Colonic mucosa (tissue), 4 donors: ENCODE results near the gene OTOP3. TPM values are rescaled to one million over a fixed set of nuclear protein-coding genes. Genes with fewer than 3 reads are reported as not detected.

Experiments
- DNase-seq: peaks from one replicate; pipeline ENCODE4 v3.0.0-alpha.2; 2020
- H3K27ac ChIP-seq: fragments of 200-600 bp; one replicate; pipeline ENCODE4 v1.8.0; 2021
- H3K27me3 ChIP-seq: fragments of 200-600 bp; one replicate; pipeline ENCODE4 v1.8.0; 2021
- H3K36me3 ChIP-seq: fragments of 200-600 bp; one replicate; pipeline ENCODE4 v1.8.0; 2021
- H3K4me1 ChIP-seq: fragments of 200-600 bp; one replicate; pipeline ENCODE4 v1.8.0; 2021; ENCODE audit warnings: mild to moderate bottlenecking
- H3K4me3 ChIP-seq: fragments of 200-600 bp; one replicate; pipeline ENCODE4 v1.8.0; 2021
- H3K9ac ChIP-seq, 2 donors: one replicate each; pipeline ENCODE4 v1.7.0; 2013; ENCODE audit warnings: control low read depth in 2 of 2, low read depth in 2 of 2, low read length in 2 of 2
- H3K9me3 ChIP-seq: fragments of 200-600 bp; one replicate; pipeline ENCODE4 v1.8.0; 2021
- intact Hi-C: fragments of 100-400 bp; cut with DNase I; formaldehyde crosslinking; loops from one replicate; pipeline ENCODE4 v1.14.1; 2022
- total RNA-seq, 2 donors: library from RNA; stranded (reverse); fragmentation: NEBNext Ultra II Directional in 1 of 2; extraction: Animal tissue kit (Norgen Biotek cat#: 25700) in 1 of 2; gene quantifications; one replicate each; pipeline ENCODE4 v1.2.1, GENCODE V29; 2021
- TF ChIP-seq, protein P1 (sequence below): fragments of 200-600 bp; IDR thresholded peaks from one replicate; pipeline ENCODE4 v1.8.0; 2022; ENCODE audit warnings: antibody characterized with exemption, mild to moderate bottlenecking
- donor health status: healthy.
- donor health status: DM: no; HTN: no; CAD: no.
- donor health status: DM: no; HTN: no; CAD: no.

Gene OTOP3
- total RNA-seq, 2 donors from 2014 or later: 0.40 TPM; not detected in 1

DNA sequence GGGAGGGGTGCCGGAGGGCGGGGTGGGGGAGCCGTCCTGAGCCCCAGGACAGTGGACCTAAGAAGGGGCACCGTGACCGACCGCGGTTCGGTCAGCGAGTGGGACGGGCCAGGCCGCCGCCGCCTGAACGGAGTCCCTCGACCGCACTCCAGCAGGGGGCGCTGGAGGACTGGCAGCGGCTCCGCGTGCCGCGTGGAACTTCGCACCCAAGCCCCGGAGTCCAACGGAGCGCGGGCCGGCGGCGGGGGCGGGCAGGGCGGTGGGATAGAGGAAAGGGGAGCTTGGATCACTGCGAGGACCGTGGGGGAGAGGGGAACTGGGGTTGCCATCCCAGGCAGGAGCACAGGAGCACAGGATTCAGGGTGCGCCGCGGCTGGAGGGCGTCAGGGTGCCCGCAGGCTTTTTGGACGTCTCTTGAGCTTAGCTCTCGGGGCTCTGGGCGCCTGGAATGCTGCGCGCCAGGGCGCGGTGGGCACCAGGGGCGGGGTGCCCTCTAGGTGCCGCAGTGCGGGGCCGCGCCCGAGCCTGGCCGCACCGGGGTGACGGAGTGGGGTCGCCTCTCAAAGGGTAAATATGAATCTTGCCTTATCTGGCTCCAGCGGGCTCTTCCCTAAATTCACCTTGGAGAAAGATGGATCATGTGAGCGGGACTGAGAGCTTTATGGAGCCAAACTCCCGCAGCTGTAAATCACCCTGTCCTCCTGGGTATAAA, 12.0 kb upstream of the OTOP3 start:
- intact Hi-C loops: loop anchor here (2.0 kb wide), 1 partner anchor 31 kb away; no protein-coding TSS in a partner anchor
- H3K9me3 ChIP-seq: no peaks in the 10 kb centered on the region
- peak; percentile 73 for DNase-seq
- peaks cover 70% of the 10 kb centered on the region for H3K27me3 ChIP-seq
- H3K4me1 ChIP-seq: peaks cover 12% of the 10 kb centered on the region
- peak overlapping the region; percentile 20 for H3K4me3 ChIP-seq
- TF ChIP-seq, protein P1, sequence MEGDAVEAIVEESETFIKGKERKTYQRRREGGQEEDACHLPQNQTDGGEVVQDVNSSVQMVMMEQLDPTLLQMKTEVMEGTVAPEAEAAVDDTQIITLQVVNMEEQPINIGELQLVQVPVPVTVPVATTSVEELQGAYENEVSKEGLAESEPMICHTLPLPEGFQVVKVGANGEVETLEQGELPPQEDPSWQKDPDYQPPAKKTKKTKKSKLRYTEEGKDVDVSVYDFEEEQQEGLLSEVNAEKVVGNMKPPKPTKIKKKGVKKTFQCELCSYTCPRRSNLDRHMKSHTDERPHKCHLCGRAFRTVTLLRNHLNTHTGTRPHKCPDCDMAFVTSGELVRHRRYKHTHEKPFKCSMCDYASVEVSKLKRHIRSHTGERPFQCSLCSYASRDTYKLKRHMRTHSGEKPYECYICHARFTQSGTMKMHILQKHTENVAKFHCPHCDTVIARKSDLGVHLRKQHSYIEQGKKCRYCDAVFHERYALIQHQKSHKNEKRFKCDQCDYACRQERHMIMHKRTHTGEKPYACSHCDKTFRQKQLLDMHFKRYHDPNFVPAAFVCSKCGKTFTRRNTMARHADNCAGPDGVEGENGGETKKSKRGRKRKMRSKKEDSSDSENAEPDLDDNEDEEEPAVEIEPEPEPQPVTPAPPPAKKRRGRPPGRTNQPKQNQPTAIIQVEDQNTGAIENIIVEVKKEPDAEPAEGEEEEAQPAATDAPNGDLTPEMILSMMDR: peak; percentile 86
- H3K36me3 ChIP-seq: no peaks in the 10 kb centered on the region
- no peak overlapping the region for H3K9ac ChIP-seq
- no peak overlapping the region for H3K27ac ChIP-seq

DNA sequence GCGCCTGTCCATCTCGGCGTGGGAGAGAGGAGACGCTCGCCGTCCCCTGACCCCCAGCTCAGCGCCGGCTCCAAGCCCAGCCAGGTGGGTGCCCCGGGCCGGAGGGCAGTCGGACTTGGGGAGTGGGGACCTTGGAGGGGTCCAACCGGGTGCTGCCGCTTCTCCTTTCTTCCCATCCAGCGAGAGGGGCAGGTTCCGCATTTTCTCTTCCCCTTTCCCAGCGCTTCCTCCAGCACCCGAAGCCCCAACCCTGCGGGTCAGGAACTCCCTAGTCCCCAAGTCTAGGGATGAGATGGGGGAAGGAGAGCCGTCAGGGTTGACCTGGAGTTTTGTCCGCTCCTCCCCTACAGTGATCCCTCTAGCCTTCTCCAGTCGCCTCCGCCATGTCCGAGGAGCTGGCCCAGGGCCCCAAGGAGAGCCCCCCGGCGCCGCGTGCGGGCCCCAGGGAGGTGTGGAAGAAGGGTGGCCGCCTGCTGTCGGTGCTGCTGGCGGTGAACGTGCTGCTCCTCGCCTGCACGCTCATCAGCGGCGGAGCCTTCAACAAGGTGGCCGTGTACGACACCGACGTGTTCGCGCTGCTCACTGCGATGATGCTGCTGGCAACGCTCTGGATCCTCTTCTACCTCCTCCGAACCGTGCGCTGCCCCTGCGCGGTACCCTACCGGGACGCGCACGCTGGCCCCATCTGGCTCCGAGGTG, 11.3 kb upstream of the OTOP3 start, which contains the start of gene OTOP2:
OTOP2 (plus strand) TSS at position 24 of the 699 bp plus-strand sequence; CDS start at position 384, 360 bp downstream.
- Histone ChIP-seq H3K27me3 (peaks cover 63% of the 10 kb centered on the region), H3K36me3 (no peaks in the 10 kb centered on the region), H3K9me3 (no peaks in the 10 kb centered on the region), H3K4me3 (peak within 1 kb of the TSS; percentile 20), H3K27ac (no peak within 1 kb of the TSS), H3K4me1 (peaks cover 12% of the 10 kb centered on the region), H3K9ac (no peak within 1 kb of the TSS)
- DNase-seq: no peak
- TF ChIP-seq, protein P1: no peak
- intact Hi-C loops: loop anchor here (2.0 kb wide), 1 partner anchor 30 kb away; no protein-coding TSS in a partner anchor

DNA sequence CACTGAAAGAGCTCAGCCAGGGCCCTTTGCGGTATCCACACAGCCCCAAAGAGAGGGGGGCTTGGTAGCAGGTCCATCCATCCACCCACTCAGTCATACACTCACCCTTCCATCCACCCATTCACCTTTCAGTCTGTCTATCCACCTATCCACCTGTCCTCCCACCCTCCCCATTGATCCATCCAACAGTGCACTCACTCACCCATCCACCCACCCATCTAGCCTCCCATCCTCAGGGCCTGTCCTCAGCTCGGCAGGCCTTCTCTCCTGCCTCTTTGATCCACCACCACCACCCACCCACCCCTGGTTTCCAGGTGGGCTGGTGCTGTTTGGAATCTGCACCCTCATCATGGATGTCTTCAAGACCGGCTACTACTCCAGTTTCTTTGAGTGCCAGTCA, 10.5 kb upstream of the OTOP3 start:
- no peak overlapping the region for H3K27ac ChIP-seq
- intact Hi-C loops: loop anchor here (2.0 kb wide), 1 partner anchor 30 kb away; no protein-coding TSS in a partner anchor
- H3K9me3 ChIP-seq: no peaks in the 10 kb centered on the region
- no peak for DNase-seq
- TF ChIP-seq, protein P1: no peak
- H3K9ac ChIP-seq: no peak overlapping the region
- H3K27me3 ChIP-seq: peaks cover 57% of the 10 kb centered on the region
- H3K4me3 ChIP-seq: no peak overlapping the region
- H3K36me3 ChIP-seq: no peaks in the 10 kb centered on the region
- H3K4me1 ChIP-seq: peaks cover 12% of the 10 kb centered on the region

DNA sequence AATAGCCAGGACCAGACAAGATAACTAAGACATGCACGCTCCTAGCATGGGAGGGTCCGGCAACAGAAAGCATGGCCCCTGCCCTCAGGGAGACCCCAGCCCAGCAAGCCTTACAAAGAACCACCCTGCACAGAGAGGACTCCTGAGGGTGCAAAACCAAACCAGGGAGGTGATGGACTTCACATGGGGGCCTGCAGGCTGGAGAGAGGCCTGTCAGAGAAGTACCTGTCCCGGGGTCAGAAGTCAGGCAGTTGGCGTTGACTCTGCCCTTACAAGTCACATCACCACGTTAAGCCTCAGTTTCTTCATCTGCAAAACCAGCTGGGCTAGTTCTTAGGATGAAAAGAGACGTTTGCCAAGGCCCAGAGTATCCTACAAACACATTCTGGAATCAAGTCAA, 6.9 kb upstream of the OTOP3 start:
- peaks cover 27% of the 10 kb centered on the region for H3K27me3 ChIP-seq
- no peak overlapping the region for H3K4me3 ChIP-seq
- H3K9ac ChIP-seq: no peak overlapping the region
- no peak for DNase-seq
- intact Hi-C loops: no loop called here
- H3K4me1 ChIP-seq: peaks cover 4% of the 10 kb centered on the region
- H3K36me3 ChIP-seq: no peaks in the 10 kb centered on the region
- no peaks in the 10 kb centered on the region for H3K9me3 ChIP-seq
- H3K27ac ChIP-seq: no peak overlapping the region
- TF ChIP-seq, protein P1: no peak

DNA sequence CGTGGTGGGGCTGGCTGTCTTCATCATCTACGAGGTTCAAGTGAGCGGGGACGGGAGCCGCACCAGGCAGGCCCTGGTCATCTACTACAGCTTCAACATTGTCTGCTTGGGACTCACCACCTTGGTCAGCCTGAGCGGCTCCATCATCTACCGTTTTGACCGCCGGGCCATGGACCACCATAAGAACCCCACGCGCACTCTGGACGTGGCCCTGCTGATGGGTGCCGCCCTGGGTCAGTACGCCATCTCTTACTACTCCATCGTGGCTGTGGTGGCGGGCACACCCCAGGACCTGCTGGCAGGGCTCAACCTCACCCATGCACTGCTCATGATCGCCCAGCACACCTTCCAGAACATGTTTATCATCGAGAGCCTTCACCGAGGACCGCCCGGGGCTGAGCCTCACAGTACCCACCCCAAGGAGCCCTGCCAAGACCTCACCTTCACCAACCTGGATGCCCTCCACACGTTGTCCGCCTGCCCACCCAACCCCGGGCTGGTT, 5.1 kb upstream of the OTOP3 start:
- intact Hi-C loops: no loop called here
- no peak for DNase-seq
- Histone ChIP-seq H3K27me3 (peaks cover 23% of the 10 kb centered on the region), H3K36me3 (no peaks in the 10 kb centered on the region), H3K9ac (no peak overlapping the region), H3K27ac (no peak overlapping the region), H3K4me1 (no peaks in the 10 kb centered on the region), H3K4me3 (no peak overlapping the region), H3K9me3 (no peaks in the 10 kb centered on the region)
- TF ChIP-seq, protein P1: no peak
